Panc1 (cell line): Measurements from ENCODE around the gene ADGRB3. TPM values are rescaled to one million over a fixed set of nuclear protein-coding genes. Genes with fewer than 3 reads are reported as not detected.

ENCODE experiments used
- ATAC-seq: fragments of 200-7000 bp; cut with Tn5 transposase; 2 replicates; pipeline ENCODE4 v1.9.1; 2020; ENCODE audit warnings: mild to moderate bottlenecking, moderate library complexity
- BruUV-seq: library from RNA; stranded (reverse); fragments of 400-500 nt; replicated peaks from 2 replicates; lab custom pipeline; 2021; lab: Mats Ljungman, UMichigan
- CTCF ChIA-PET: fragments of 300-600 bp; sonication (Branson Sonifier 250); formaldehyde crosslinking; loops from one replicate; lab custom pipeline; 2022; ENCODE audit warnings: antibody characterized with exemption; lab: Charles Lee
- POLR2A ChIA-PET: fragments of 300-600 bp; sonication (Branson Sonifier 250); formaldehyde crosslinking; loops from one replicate; lab custom pipeline; 2022; ENCODE audit warnings: antibody characterized with exemption; lab: Charles Lee
- DNase-seq: peaks from one replicate; pipeline ENCODE4 v3.0.0-alpha.2; 2010; ENCODE audit warnings: low read depth, low spot score
- H3K27ac ChIP-seq: 2 replicates; pipeline ENCODE4 v1.5.1; 2011; ENCODE audit warnings: mild to moderate bottlenecking, low read length, inconsistent platforms
- H3K27me3 ChIP-seq: fragments of 200-500 bp; sonication (Bioruptor generic); 2 replicates; pipeline ENCODE4 v1.6.0; 2014; ENCODE audit warnings: low read length, inconsistent platforms; ENCODE audit not compliant: control insufficient read depth, insufficient read depth
- H3K36me3 ChIP-seq: fragments of 200-500 bp; sonication (Bioruptor generic); 2 replicates; pipeline ENCODE4 v1.5.1; 2014; ENCODE audit warnings: inconsistent platforms, mild to moderate bottlenecking, low read length, moderate library complexity; ENCODE audit not compliant: control insufficient read depth, insufficient read depth
- H3K4me1 ChIP-seq: 2 replicates; pipeline ENCODE4 v1.5.1; 2011; ENCODE audit warnings: inconsistent platforms, mild to moderate bottlenecking, low read length, moderate library complexity; ENCODE audit not compliant: control insufficient read depth, insufficient read depth
- H3K4me3 ChIP-seq, 2 experiments: 2 replicates each; pipeline ENCODE4 v1.5.1; 2011 to 2012; ENCODE audit warnings: low read depth in 2 of 2, low read length in 2 of 2, mild to moderate bottlenecking in 2 of 2, inconsistent platforms in 1 of 2, moderate library complexity in 1 of 2
- H3K9me3 ChIP-seq: fragments of 200-500 bp; sonication (Bioruptor generic); 2 replicates; pipeline ENCODE4 v1.5.1; 2014; ENCODE audit warnings: low read depth, mild to moderate bottlenecking, inconsistent platforms, low read length, moderate library complexity; ENCODE audit not compliant: control insufficient read depth, insufficient read depth
- CTCF ChIP-seq: fragments of 450-650 bp; IDR thresholded peaks from 2 replicates; pipeline ENCODE4 v1.5.1; 2017; ENCODE audit warnings: mild to moderate bottlenecking
- POLR2AphosphoS5 ChIP-seq: IDR thresholded peaks from 2 replicates; pipeline ENCODE4 v1.6.1; 2012; ENCODE audit warnings: mild to moderate bottlenecking, low read depth, low read length, moderate library complexity
- REST ChIP-seq, 2 experiments: IDR thresholded peaks; 2 replicates each; pipeline ENCODE4 v1.6.1; 2011 to 2012; ENCODE audit warnings: low read depth in 2 of 2, control low read depth in 1 of 2, low read length in 1 of 2, mild to moderate bottlenecking in 1 of 2, moderate library complexity in 1 of 2; ENCODE audit not compliant: insufficient read depth in 1 of 2
- SIN3A ChIP-seq: IDR thresholded peaks from 2 replicates; pipeline ENCODE4 v1.6.1; 2012; ENCODE audit warnings: low read depth, mild to moderate bottlenecking, low read length, moderate library complexity, borderline replicate concordance; ENCODE audit not compliant: insufficient read depth
- TCF7L2 ChIP-seq: IDR thresholded peaks from 2 replicates; pipeline ENCODE4 v1.6.1; 2011; ENCODE audit warnings: mild to moderate bottlenecking, low read depth, low read length, inconsistent platforms
- in situ Hi-C: cut with HindIII; loops from 2 replicates; pipeline ENCODE4 v1.10.0; 2016; ENCODE audit warnings: low sequenced_read_pairs, low pct_unique_long_range_greater_than_20kb
- intact Hi-C: fragments of 100-400 bp; cut with micrococcal nuclease; formaldehyde crosslinking; loops from one replicate; pipeline ENCODE4 v1.10.0; 2022; ENCODE audit not compliant: unreplicated experiment
- total RNA-seq: library from RNA; stranded (reverse); gene quantifications from one replicate; pipeline ENCODE4 v1.2.1, GENCODE V29; 2021; ENCODE audit not compliant: unreplicated experiment

The ADGRB3 gene
- total RNA-seq, 1 experiment from 2014 or later: 0.10 TPM

GRCh38 chr6:68709882-68710281 lies 74.8 kb downstream of the ADGRB3 start:
- DNase-seq: no peak
- no peak overlapping the region for H3K27ac ChIP-seq
- no peak for ATAC-seq
- H3K9me3 ChIP-seq: no peaks in the 10 kb centered on the region
- no TSS peak for BruUV-seq
- no peaks in the 10 kb centered on the region for H3K36me3 ChIP-seq
- in situ Hi-C loops (no loop called here), intact Hi-C loops (no loop called here)
- no peaks in the 10 kb centered on the region for H3K4me1 ChIP-seq
- no peak overlapping the region for H3K4me3 ChIP-seq
- TF ChIP-seq POLR2AphosphoS5: no peak
- no peak for TF ChIP-seq TCF7L2
- TF ChIP-seq REST (IDR thresholded peaks at IDR 0.05; ENCODE audit: insufficient read depth in 1 of 2, low read depth in 2 of 2, low read length in 1 of 2): no peak
- CTCF ChIA-PET: interaction anchor here (0.5 to 0.6 kb wide), 2 partner anchors 123 to 1650 kb away, joined by 3 to 6 read pairs; no protein-coding TSS in a partner anchor
- POLR2A ChIA-PET: no interaction called here
- no peaks in the 10 kb centered on the region for H3K27me3 ChIP-seq

- H3K9me3 ChIP-seq: no peaks in the 10 kb centered on the region
- TF ChIP-seq POLR2AphosphoS5: no peak
- intact Hi-C loops (no loop called here), in situ Hi-C loops (no loop called here)
- POLR2A ChIA-PET: no interaction called here
- no peak overlapping the region for H3K4me3 ChIP-seq
- no peaks in the 10 kb centered on the region for H3K27me3 ChIP-seq
- CTCF ChIA-PET: interaction anchor here (0.6 kb wide), 1 partner anchor 124 kb away, joined by 6 read pairs; no protein-coding TSS in a partner anchor
- H3K27ac ChIP-seq: no peak overlapping the region
- no peaks in the 10 kb centered on the region for H3K36me3 ChIP-seq
- ATAC-seq (no peak), DNase-seq (no peak)
- BruUV-seq: no TSS peak
- H3K4me1 ChIP-seq: no peaks in the 10 kb centered on the region
Measured at GRCh38 chr6:68710496-68710895, 75.4 kb downstream of the ADGRB3 start.

GRCh38 chr6:68710916-68711315 lies 75.8 kb downstream of the ADGRB3 start:
- no peak overlapping the region for H3K4me3 ChIP-seq
- no peaks in the 10 kb centered on the region for H3K9me3 ChIP-seq
- no peak for TF ChIP-seq REST (IDR thresholded peaks at IDR 0.05; ENCODE audit: insufficient read depth in 1 of 2, low read depth in 2 of 2, low read length in 1 of 2)
- no peak for TF ChIP-seq CTCF
- no peak for TF ChIP-seq SIN3A
- no peak for TF ChIP-seq TCF7L2
- no peak for TF ChIP-seq POLR2AphosphoS5
- POLR2A ChIA-PET: no interaction called here
- no peak overlapping the region for H3K27ac ChIP-seq
- no peaks in the 10 kb centered on the region for H3K36me3 ChIP-seq
- in situ Hi-C loops (no loop called here), intact Hi-C loops (no loop called here)
- CTCF ChIA-PET: no interaction called here
- BruUV-seq: no TSS peak
- H3K27me3 ChIP-seq: no peaks in the 10 kb centered on the region
- no peak for ATAC-seq
- H3K4me1 ChIP-seq: no peaks in the 10 kb centered on the region
- DNase-seq: no peak
